ENCODE measurements around the gene PDE6D. TPM values are rescaled to one million over a fixed set of nuclear protein-coding genes. Genes with fewer than 3 reads are reported as not detected.
A peak's percentile ranks its signal among the peaks of the same experiment; 100 is the strongest.

Gene PDE6D
- total and polyA plus RNA-seq, 2 donors (not counting 1 experiment from before 2014, with no cell fraction given), result 31.9 to 36.5 TPM

GRCh38 chr2:231820786-231821303 lies 39.8 kb upstream of the PDE6D start:
- Mint-ChIP-seq H3K4me1 (no peaks in the 10 kb centered on the region), H3K27ac (no peak overlapping the region), H3K27me3 (no peaks in the 10 kb centered on the region), H3K4me3 (no peak overlapping the region), H3K9me3 (ENCODE audit: insufficient read depth) (no peaks in the 10 kb centered on the region)
- Histone ChIP-seq H3K4me3 (ENCODE audit: control extremely low read depth in 1 of 5, extremely low read depth in 1 of 5, insufficient read depth in 1 of 5, low read depth in 2 of 5, low read length in 4 of 5) (no peak overlapping the region), H4K20me1 (ENCODE audit: control insufficient read depth, insufficient read depth, low read length, poor library complexity, severe bottlenecking) (no peaks in the 10 kb centered on the region), H3K4me1 (ENCODE audit: control insufficient read depth in 2 of 2, insufficient read depth in 2 of 2, low read length in 2 of 2) (no peaks in the 10 kb centered on the region), H3K79me2 (ENCODE audit: control insufficient read depth, insufficient read depth, low read length) (no peaks in the 10 kb centered on the region), H3K27me3 (replicated peaks in 1 of 4; ENCODE audit: control extremely low read depth in 1 of 4, control insufficient read depth in 3 of 4, insufficient read depth in 4 of 4, low read length in 3 of 4) (no peaks in the 10 kb centered on the region), H3K27ac (ENCODE audit: low read length in 2 of 2) (no peak overlapping the region), H3K9me3 (ENCODE audit: control extremely low read depth in 1 of 3, control insufficient read depth in 2 of 3, insufficient read depth in 1 of 3, low read length in 2 of 3) (peaks cover 0 to 6% (median 0%) of the 10 kb centered on the region in 3 donors), H3K36me3 (replicated peaks in 1 of 2; ENCODE audit: control extremely low read depth in 1 of 2, control insufficient read depth in 1 of 2, extremely low read depth in 1 of 2, insufficient read depth in 2 of 2, low read length in 1 of 2) (no peaks in the 10 kb centered on the region), H2AFZ (ENCODE audit: insufficient read depth, low read depth, low read length, poor library complexity, severe bottlenecking) (no peak overlapping the region), H3K4me2 (replicated peaks; ENCODE audit: low read depth, low read length, poor library complexity, severe bottlenecking) (no peak overlapping the region), H3K9ac (ENCODE audit: low read length) (no peak overlapping the region)
- no peak for ATAC-seq (ENCODE audit: low read depth)
- peak; percentile 1 for DNase-seq
- POLR2A ChIA-PET, result no interaction called here
- CTCF ChIA-PET, result interaction anchor here (1.4 kb wide), 1 partner anchor 32 kb away, joined by 3 read pairs; no protein-coding TSS in a partner anchor
- TF ChIP-seq EZH2 (IDR thresholded peaks at IDR 0.05; ENCODE audit: borderline replicate concordance, insufficient read depth, low read depth, low read length, poor library complexity, severe bottlenecking) (no peak), CTCF (IDR thresholded peaks at IDR 0.05) (no peak)
- 89% methylated on average over 7 of the region's 12 CpGs for WGBS (ENCODE audit: insufficient coverage)
- intact Hi-C loops (cut with micrococcal nuclease), result no loop called here

GRCh38 chr2:231819447-231820042 lies 38.5 kb upstream of the PDE6D start:
- WGBS (ENCODE audit: insufficient coverage), result 80% methylated on average over 2 of the region's 2 CpGs
- Histone ChIP-seq H2AFZ (ENCODE audit: insufficient read depth, low read depth, low read length, poor library complexity, severe bottlenecking) (no peak overlapping the region), H3K4me1 (ENCODE audit: control insufficient read depth in 2 of 2, insufficient read depth in 2 of 2, low read length in 2 of 2) (no peaks in the 10 kb centered on the region), H4K20me1 (ENCODE audit: control insufficient read depth, insufficient read depth, low read length, poor library complexity, severe bottlenecking) (no peaks in the 10 kb centered on the region), H3K36me3 (replicated peaks in 1 of 2; ENCODE audit: control extremely low read depth in 1 of 2, control insufficient read depth in 1 of 2, extremely low read depth in 1 of 2, insufficient read depth in 2 of 2, low read length in 1 of 2) (no peaks in the 10 kb centered on the region), H3K9ac (ENCODE audit: low read length) (no peak overlapping the region), H3K27ac (ENCODE audit: low read length in 2 of 2) (no peak overlapping the region), H3K4me2 (replicated peaks; ENCODE audit: low read depth, low read length, poor library complexity, severe bottlenecking) (no peak overlapping the region), H3K4me3 (ENCODE audit: control extremely low read depth in 1 of 5, extremely low read depth in 1 of 5, insufficient read depth in 1 of 5, low read depth in 2 of 5, low read length in 4 of 5) (no peak overlapping the region), H3K9me3 (ENCODE audit: control extremely low read depth in 1 of 3, control insufficient read depth in 2 of 3, insufficient read depth in 1 of 3, low read length in 2 of 3) (peaks cover 0 to 6% (median 0%) of the 10 kb centered on the region in 3 donors), H3K79me2 (ENCODE audit: control insufficient read depth, insufficient read depth, low read length) (no peaks in the 10 kb centered on the region), H3K27me3 (replicated peaks in 1 of 4; ENCODE audit: control extremely low read depth in 1 of 4, control insufficient read depth in 3 of 4, insufficient read depth in 4 of 4, low read length in 3 of 4) (no peaks in the 10 kb centered on the region)
- ChIA-PET CTCF (no interaction called here), POLR2A (no interaction called here)
- peak; percentile 0 for DNase-seq
- no peak overlapping the region for H3K4me3 Mint-ChIP-seq
- no peak overlapping the region for H3K27ac Mint-ChIP-seq
- H3K9me3 Mint-ChIP-seq (ENCODE audit: insufficient read depth), result no peaks in the 10 kb centered on the region
- H3K4me1 Mint-ChIP-seq, result no peaks in the 10 kb centered on the region
- intact Hi-C loops (cut with micrococcal nuclease), result no loop called here
- TF ChIP-seq EZH2 (IDR thresholded peaks at IDR 0.05; ENCODE audit: borderline replicate concordance, insufficient read depth, low read depth, low read length, poor library complexity, severe bottlenecking) (no peak), CTCF (IDR thresholded peaks at IDR 0.05) (no peak)
- ATAC-seq (ENCODE audit: low read depth), result no peak
- no peaks in the 10 kb centered on the region for H3K27me3 Mint-ChIP-seq
